ENCODE data around the gene LYSMD2. TPM values are rescaled to one million over a fixed set of nuclear protein-coding genes. Genes with fewer than 3 reads are reported as not detected.

LYSMD2 gene
- total and polyA plus RNA-seq, 7 donors = 4.3 to 16.8 (median 7.2) TPM

- TF ChIP-seq CTCF (IDR thresholded peaks at IDR 0.05) = no peak
- intact Hi-C loops (cut with DNase I) = no loop called here
- Histone ChIP-seq H3K4me3 (no peak overlapping the region), H3K27ac (no peak overlapping the region), H3K9me3 (no peaks in the 10 kb centered on the region), H3K27me3 (ENCODE audit: insufficient read depth in 3 of 3, low read length in 2 of 3) (no peaks in the 10 kb centered on the region), H3K4me1 (no peaks in the 10 kb centered on the region), H3K36me3 (ENCODE audit: insufficient read depth in 1 of 2, low read depth in 1 of 2) (no peaks in the 10 kb centered on the region)
- 36 to 50% (median 37%) methylated on average over 1 of the region's 1 CpG for WGBS, 3 donors
- no peak for ATAC-seq
- DNase-seq = no peak
Observed at GRCh38 chr15:51702710-51703109, 34.7 kb downstream of the LYSMD2 start.

- no peak for DNase-seq
- no peak for TF ChIP-seq CTCF (IDR thresholded peaks at IDR 0.05)
- Histone ChIP-seq H3K4me1 (no peaks in the 10 kb centered on the region), H3K36me3 (ENCODE audit: insufficient read depth in 1 of 2, low read depth in 1 of 2) (no peaks in the 10 kb centered on the region), H3K27ac (no peak overlapping the region), H3K4me3 (no peak overlapping the region), H3K27me3 (ENCODE audit: insufficient read depth in 3 of 3, low read length in 2 of 3) (no peaks in the 10 kb centered on the region), H3K9me3 (no peaks in the 10 kb centered on the region)
- intact Hi-C loops (cut with DNase I) = no loop called here
- WGBS, 3 donors = 76 to 87% (median 80%) methylated on average over 1 of the region's 1 CpG
- ATAC-seq = no peak
Observed at GRCh38 chr15:51699373-51699772, 38.1 kb downstream of the LYSMD2 start.

- H3K27ac ChIP-seq = no peak overlapping the region
- no peak for DNase-seq
Observed at GRCh38 chr15:51697163-51697562, 40.3 kb downstream of the LYSMD2 start.

GRCh38 chr15:51696566-51696965, 40.9 kb downstream of the LYSMD2 start:
- intact Hi-C loops (cut with DNase I) = no loop called here
- Histone ChIP-seq H3K4me1 (no peaks in the 10 kb centered on the region), H3K4me3 (no peak overlapping the region), H3K9me3 (no peaks in the 10 kb centered on the region), H3K27me3 (ENCODE audit: insufficient read depth in 3 of 3, low read length in 2 of 3) (peaks cover 0 to under 1% (median 0%) of the 10 kb centered on the region in 3 donors), H3K27ac (no peak overlapping the region), H3K36me3 (ENCODE audit: insufficient read depth in 1 of 2, low read depth in 1 of 2) (no peaks in the 10 kb centered on the region)
- ATAC-seq (no peak), DNase-seq (no peak)
- WGBS, 3 donors = 66 to 75% (median 73%) methylated on average over 5 of the region's 5 CpGs
- TF ChIP-seq CTCF (IDR thresholded peaks at IDR 0.05) = no peak

More at GRCh38 chr15:51697163-51697562, 40.3 kb downstream of the LYSMD2 start:
- WGBS, 3 donors = 91 to 98% (median 93%) methylated on average over 2 of the region's 2 CpGs
- TF ChIP-seq CTCF (IDR thresholded peaks at IDR 0.05) = no peak
- Histone ChIP-seq H3K9me3 (no peaks in the 10 kb centered on the region), H3K4me1 (no peaks in the 10 kb centered on the region), H3K4me3 (no peak overlapping the region), H3K36me3 (ENCODE audit: insufficient read depth in 1 of 2, low read depth in 1 of 2) (no peaks in the 10 kb centered on the region), H3K27me3 (ENCODE audit: insufficient read depth in 3 of 3, low read length in 2 of 3) (no peaks in the 10 kb centered on the region)
- intact Hi-C loops (cut with DNase I) = no loop called here
- no peak for ATAC-seq

- peaks cover 0 to 12% (median 0%) of the 10 kb centered on the region in 3 donors for H3K27me3 ChIP-seq (ENCODE audit: insufficient read depth in 3 of 3, low read length in 2 of 3)
- no peak overlapping the region for H3K4me3 ChIP-seq
- DNase-seq (no peak), ATAC-seq (no peak)
- TF ChIP-seq CTCF (IDR thresholded peaks at IDR 0.05) = no peak
- H3K9me3 ChIP-seq = no peaks in the 10 kb centered on the region
- no peaks in the 10 kb centered on the region for H3K4me1 ChIP-seq
- 53 to 66% (median 54%) methylated on average over 3 of the region's 3 CpGs for WGBS, 3 donors
- H3K36me3 ChIP-seq (ENCODE audit: insufficient read depth in 1 of 2, low read depth in 1 of 2) = no peaks in the 10 kb centered on the region
- H3K27ac ChIP-seq = no peak overlapping the region
- intact Hi-C loops (cut with DNase I) = no loop called here
Observed at GRCh38 chr15:51692154-51692553, 45.3 kb downstream of the LYSMD2 start.
